Gastrocnemius medialis (tissue), 4 donors: ENCODE data around the gene RPL7L1. TPM values are rescaled to one million over a fixed set of nuclear protein-coding genes. Genes with fewer than 3 reads are reported as not detected.

Source experiments
- ATAC-seq, 2 donors: fragments of 150-250 bp; one replicate each; pipeline ENCODE4 v1.9.1; 2016
- DNase-seq, 2 donors: peaks; one replicate each; pipeline ENCODE4 v3.0.0-alpha.2; 2019
- H3K27ac ChIP-seq, 4 donors: fragments of 200-600 bp; sonication (generic); 1 replicate in 1 of 4; 2 replicates in 3 of 4; pipeline ENCODE4 v1.5.1; 2016 to 2018; ENCODE audit warnings: mild to moderate bottlenecking in 2 of 4, moderate library complexity in 1 of 4
- H3K27me3 ChIP-seq, 3 donors: fragments of 200-600 bp; sonication (generic) in 2 of 3; 1 replicate in 1 of 3; 2 replicates in 2 of 3; pipeline versions ENCODE4 v1.5.1 to v1.6.0; 2016 to 2019; ENCODE audit warnings: mild to moderate bottlenecking in 1 of 3, moderate library complexity in 1 of 3
- H3K36me3 ChIP-seq, 2 donors: fragments of 200-600 bp; sonication (generic) in 1 of 2; one replicate each; pipeline ENCODE4 v1.5.1; 2017 to 2018
- H3K4me1 ChIP-seq, 2 donors: fragments of 200-600 bp; sonication (generic) in 1 of 2; one replicate each; pipeline ENCODE4 v1.5.1; 2016 to 2017; ENCODE audit warnings: mild to moderate bottlenecking in 2 of 2
- H3K4me3 ChIP-seq, 4 donors: fragments of 200-600 bp; sonication (generic) in 3 of 4; 1 replicate in 1 of 4; 2 replicates in 3 of 4; pipeline ENCODE4 v1.5.1; 2016 to 2019; ENCODE audit warnings: mild to moderate bottlenecking in 2 of 4
- H3K9me3 ChIP-seq, 3 donors: fragments of 200-600 bp; sonication (generic) in 2 of 3; 1 replicate in 1 of 3; 2 replicates in 2 of 3; pipeline ENCODE4 v1.5.1; 2016 to 2019
- CTCF ChIP-seq, 5 experiments: fragments of 450-650 bp in 3 of 5; fragments of 200-600 bp in 2 of 5; sonication (generic) in 2 of 5; IDR thresholded peaks in 4 of 5; conservative IDR thresholded peaks in 1 of 5; 1 replicate in 4 of 5; 2 replicates in 1 of 5; pipeline ENCODE4 v1.5.1; 2016 to 2019; ENCODE audit warnings: antibody characterized with exemption in 5 of 5, mild to moderate bottlenecking in 3 of 5, moderate library complexity in 3 of 5
- POLR2A ChIP-seq, 2 donors: fragments of 450-650 bp; IDR thresholded peaks; one replicate each; pipeline ENCODE4 v1.6.1; 2017; ENCODE audit warnings: antibody characterized with exemption in 2 of 2, mild to moderate bottlenecking in 2 of 2, moderate library complexity in 2 of 2
- in situ Hi-C, 4 donors: fragments of 200-750 bp; cut with MboI; loops; one replicate each; pipeline versions ENCODE4 v1.15.0 to v1.8.0; 2017; ENCODE audit warnings: low sequenced_read_pairs in 4 of 4
- intact Hi-C: fragments of 100-400 bp; cut with DNase I; formaldehyde crosslinking; loops from one replicate; pipeline ENCODE4 v1.15.1; 2023; ENCODE audit warnings: low total_unique reads
- total RNA-seq, 4 donors: library from RNA; depleted of rRNA; stranded (reverse); fragments of >200 nt; gene quantifications; one replicate each; pipeline versions ENCODE4 v1.1.0 to v1.2.3, GENCODE V29; 2016

The RPL7L1 gene
- total RNA-seq, 4 donors from 2014 or later: 59.6 to 87.1 (median 65.2) TPM

- H3K27me3 ChIP-seq: no peaks in the 10 kb centered on the region
- in situ Hi-C loops: loop anchor here in 1 of 4 donors (25.0 kb wide), 1 partner anchor 414 kb away; no protein-coding TSS in a partner anchor
- ATAC-seq (no peak), DNase-seq (no peak)
- H3K36me3 ChIP-seq: no peaks in the 10 kb centered on the region
- intact Hi-C loops: no loop called here
- H3K4me1 ChIP-seq: peaks cover 3 to 5% of the 10 kb centered on the region in 2 donors
- no peak overlapping the region for H3K4me3 ChIP-seq
- H3K9me3 ChIP-seq: no peaks in the 10 kb centered on the region
- no peak overlapping the region for H3K27ac ChIP-seq
- no peak for TF ChIP-seq POLR2A (IDR thresholded peaks at IDR 0.05)
- TF ChIP-seq CTCF (IDR thresholded peaks at IDR 0.05 in 4 of 5, conservative IDR thresholded peaks at IDR 0.05 in 1 of 5): no peak
Measured at GRCh38 chr6:42923666-42924065, 44.2 kb downstream of the RPL7L1 start.

- no peak overlapping the region for H3K4me3 ChIP-seq
- in situ Hi-C loops (no loop called here), intact Hi-C loops (no loop called here)
- DNase-seq: no peak
- no peaks in the 10 kb centered on the region for H3K27me3 ChIP-seq
- ATAC-seq: no peak
- TF ChIP-seq CTCF (IDR thresholded peaks at IDR 0.05 in 4 of 5, conservative IDR thresholded peaks at IDR 0.05 in 1 of 5) (no peak), POLR2A (IDR thresholded peaks at IDR 0.05) (no peak)
- no peaks in the 10 kb centered on the region for H3K36me3 ChIP-seq
- no peaks in the 10 kb centered on the region for H3K9me3 ChIP-seq
- H3K4me1 ChIP-seq: peaks cover 10 to 13% of the 10 kb centered on the region in 2 donors
- no peak overlapping the region for H3K27ac ChIP-seq
Measured at GRCh38 chr6:42925248-42925857, 45.9 kb downstream of the RPL7L1 start.

GRCh38 chr6:42928986-42929820 is 49.8 kb downstream of the RPL7L1 start, which contains the start of gene CNPY3:
CNPY3 (plus strand) TSS chr6:42929480; CDS start chr6:42929571, 91 bp downstream.
- intact Hi-C loops: loop anchor here (1.0 to 2.0 kb wide), 2 partner anchors 56 to 125 kb away; partner anchors contain the start of gene PPP2R5D
- H3K9me3 ChIP-seq: no peaks in the 10 kb centered on the region
- peaks cover 17 to 19% of the 10 kb centered on the region in 2 donors for H3K4me1 ChIP-seq
- peak; percentile 96 for ATAC-seq
- peak within 1 kb of the TSS; percentile 79 to 94 (median 88) for H3K27ac ChIP-seq
- peaks cover 0 to 3% of the 10 kb centered on the region in 2 donors for H3K36me3 ChIP-seq
- in situ Hi-C loops: no loop called here
- DNase-seq: peak; percentile 90 to 92
- H3K27me3 ChIP-seq: no peaks in the 10 kb centered on the region
- peak within 1 kb of the TSS; percentile 74 to 93 (median 82) for H3K4me3 ChIP-seq
- TF ChIP-seq CTCF (IDR thresholded peaks at IDR 0.05 in 4 of 5, conservative IDR thresholded peaks at IDR 0.05 in 1 of 5) (peak in 2 of 5 experiments; percentile 17 to 24), POLR2A (IDR thresholded peaks at IDR 0.05) (peak; percentile 41 to 47)

- no peak for ATAC-seq
- Histone ChIP-seq H3K27me3 (no peaks in the 10 kb centered on the region), H3K27ac (peak overlapping the region; percentile 79 to 94 (median 88)), H3K4me1 (peaks cover 17 to 19% of the 10 kb centered on the region in 2 donors), H3K36me3 (peaks cover 0 to 10% of the 10 kb centered on the region in 2 donors), H3K4me3 (peak overlapping the region; percentile 74 to 93 (median 82)), H3K9me3 (no peaks in the 10 kb centered on the region)
- intact Hi-C loops (loop anchor here (2.0 kb wide), 1 partner anchor 55 kb away; the partner anchor contains the start of gene PPP2R5D), in situ Hi-C loops (no loop called here)
- TF ChIP-seq POLR2A (IDR thresholded peaks at IDR 0.05) (no peak), CTCF (IDR thresholded peaks at IDR 0.05 in 4 of 5, conservative IDR thresholded peaks at IDR 0.05 in 1 of 5) (no peak)
- no peak for DNase-seq
Measured at GRCh38 chr6:42929821-42930360, 50.5 kb downstream of the RPL7L1 start.
